ENCODE measurements around the gene CNTNAP2. TPM values are rescaled to one million over a fixed set of nuclear protein-coding genes. Genes with fewer than 3 reads are reported as not detected.

CNTNAP2 gene
- total RNA-seq, 2 experiments from 2014 or later = not detected

DNA sequence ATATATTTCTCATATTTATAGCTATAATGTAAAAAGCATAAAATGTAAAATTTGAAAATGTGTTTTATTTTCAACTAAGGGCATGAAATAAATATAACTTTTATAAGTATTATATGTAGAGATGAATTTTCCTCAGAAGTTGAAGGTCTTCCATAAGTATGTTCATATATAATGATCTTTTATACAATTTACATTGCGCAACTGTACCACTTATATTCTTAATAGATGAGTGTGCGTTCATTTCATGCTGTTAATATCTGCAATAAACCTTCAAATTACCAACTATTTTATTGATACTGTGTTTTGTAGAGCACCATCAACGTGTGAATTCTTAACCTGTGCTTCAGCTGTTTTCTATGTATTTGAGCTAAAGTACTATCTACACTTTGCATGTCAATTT, 285.3 kb downstream of the CNTNAP2 start:
- Mint-ChIP-seq H3K4me1 (ENCODE audit: low read depth) (no peaks in the 10 kb centered on the region), H3K27ac (no peak overlapping the region), H3K9me3 (ENCODE audit: insufficient read depth) (peaks cover 26% of the 10 kb centered on the region), H3K27me3 (ENCODE audit: low read depth) (no peaks in the 10 kb centered on the region), H3K4me3 (no peak overlapping the region), H3K36me3 (ENCODE audit: low read depth) (no peaks in the 10 kb centered on the region)
- ATAC-seq = no peak
- DNase-seq = no peak
- POLR2A ChIA-PET = no interaction called here
- CTCF ChIA-PET = no interaction called here

- H3K4me3 Mint-ChIP-seq = no peak overlapping the region
- H3K4me1 Mint-ChIP-seq (ENCODE audit: low read depth) = no peaks in the 10 kb centered on the region
- H3K36me3 Mint-ChIP-seq (ENCODE audit: low read depth) = no peaks in the 10 kb centered on the region
- H3K27ac Mint-ChIP-seq = no peak overlapping the region
- CTCF ChIA-PET = no interaction called here
- POLR2A ChIA-PET = no interaction called here
- H3K27me3 Mint-ChIP-seq (ENCODE audit: low read depth) = no peaks in the 10 kb centered on the region
- no peak for ATAC-seq
- no peak for DNase-seq
- peaks cover 22% of the 10 kb centered on the region for H3K9me3 Mint-ChIP-seq (ENCODE audit: insufficient read depth)
Observed at GRCh38 chr7:146405737-146406136, 289.1 kb downstream of the CNTNAP2 start.

GRCh38 chr7:146411975-146412374, 295.4 kb downstream of the CNTNAP2 start:
- ATAC-seq (no peak), DNase-seq (no peak)
- no peaks in the 10 kb centered on the region for H3K36me3 Mint-ChIP-seq (ENCODE audit: low read depth)
- ChIA-PET CTCF (no interaction called here), POLR2A (no interaction called here)
- H3K27me3 Mint-ChIP-seq (ENCODE audit: low read depth) = no peaks in the 10 kb centered on the region
- H3K4me1 Mint-ChIP-seq (ENCODE audit: low read depth) = no peaks in the 10 kb centered on the region
- H3K27ac Mint-ChIP-seq = no peak overlapping the region
- no peak overlapping the region for H3K4me3 Mint-ChIP-seq
- peaks cover 7% of the 10 kb centered on the region for H3K9me3 Mint-ChIP-seq (ENCODE audit: insufficient read depth)

DNA sequence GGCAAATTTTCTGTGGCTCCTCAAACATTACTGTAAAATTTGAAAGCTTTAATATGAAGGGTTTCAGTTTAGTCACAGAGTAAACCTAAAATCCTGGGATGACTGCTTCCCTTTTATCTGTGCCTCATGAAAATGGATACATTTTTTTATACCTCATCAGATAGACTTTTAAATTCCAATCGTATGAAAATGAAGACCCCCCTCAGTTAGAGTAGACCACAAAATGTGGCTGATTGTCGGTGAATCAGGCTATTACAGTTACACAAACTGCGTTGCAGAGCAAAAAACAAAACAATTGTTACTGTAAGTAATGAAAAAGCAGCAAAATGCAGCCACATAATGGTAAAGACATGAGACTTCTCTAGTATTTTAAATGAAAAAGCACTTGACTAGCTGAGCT, 296.2 kb downstream of the CNTNAP2 start:
- DNase-seq = no peak
- Mint-ChIP-seq H3K27ac (no peak overlapping the region), H3K9me3 (ENCODE audit: insufficient read depth) (peaks cover 7% of the 10 kb centered on the region), H3K27me3 (ENCODE audit: low read depth) (no peaks in the 10 kb centered on the region), H3K36me3 (ENCODE audit: low read depth) (no peaks in the 10 kb centered on the region), H3K4me3 (no peak overlapping the region), H3K4me1 (ENCODE audit: low read depth) (no peaks in the 10 kb centered on the region)
- ChIA-PET POLR2A (no interaction called here), CTCF (no interaction called here)
- no peak for ATAC-seq

DNA sequence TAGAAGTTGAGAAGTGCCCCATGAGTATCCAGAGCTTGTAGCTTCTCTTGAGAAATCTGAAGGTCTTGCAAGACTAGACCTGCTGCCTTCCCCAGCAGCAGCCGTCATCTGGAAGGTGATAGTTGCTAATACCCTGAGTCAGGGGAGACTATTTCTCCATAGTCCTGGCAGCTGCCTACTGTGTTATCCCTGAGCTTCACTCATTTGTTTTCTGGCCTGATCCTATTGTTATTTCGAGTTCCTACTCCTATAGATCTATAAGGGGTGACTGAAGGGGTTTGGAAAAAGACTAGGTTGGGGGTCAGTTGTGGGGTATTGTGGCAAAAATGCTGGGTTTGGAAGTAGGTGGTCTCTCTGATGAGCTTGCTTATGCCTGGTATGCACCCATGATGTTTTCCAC, 297.8 kb downstream of the CNTNAP2 start:
- no peak for ATAC-seq

DNA sequence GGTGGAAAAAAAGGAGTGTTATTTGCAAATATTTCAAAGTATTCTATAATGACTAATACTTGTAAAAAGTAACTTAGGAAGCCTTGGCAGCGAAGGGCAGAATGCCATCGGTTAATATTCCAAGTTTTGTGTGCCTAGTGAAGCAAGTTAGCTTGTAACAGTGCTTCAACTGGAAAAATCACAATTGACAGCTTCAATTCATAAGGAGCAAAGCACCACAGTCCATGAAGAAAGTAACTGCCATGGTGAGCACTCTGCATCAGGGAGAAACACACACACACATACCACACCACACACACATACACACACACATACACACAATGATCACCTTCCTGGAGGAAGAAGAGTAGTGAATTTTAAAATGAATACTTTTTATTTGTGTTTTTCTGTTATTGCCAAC, 298.3 kb downstream of the CNTNAP2 start:
- H3K9me3 Mint-ChIP-seq (ENCODE audit: insufficient read depth) = peaks cover 6% of the 10 kb centered on the region
- H3K27me3 Mint-ChIP-seq (ENCODE audit: low read depth) = no peaks in the 10 kb centered on the region
- H3K4me1 Mint-ChIP-seq (ENCODE audit: low read depth) = no peaks in the 10 kb centered on the region
- ATAC-seq (no peak), DNase-seq (no peak)
- no peaks in the 10 kb centered on the region for H3K36me3 Mint-ChIP-seq (ENCODE audit: low read depth)
- H3K4me3 Mint-ChIP-seq = no peak overlapping the region
- POLR2A ChIA-PET = no interaction called here
- H3K27ac Mint-ChIP-seq = no peak overlapping the region
- CTCF ChIA-PET = no interaction called here

More for the DNA sequence above, 297.8 kb downstream of the CNTNAP2 start:
- Mint-ChIP-seq H3K36me3 (ENCODE audit: low read depth) (no peaks in the 10 kb centered on the region), H3K9me3 (ENCODE audit: insufficient read depth) (peaks cover 7% of the 10 kb centered on the region), H3K4me1 (ENCODE audit: low read depth) (no peaks in the 10 kb centered on the region), H3K4me3 (no peak overlapping the region), H3K27ac (no peak overlapping the region), H3K27me3 (ENCODE audit: low read depth) (no peaks in the 10 kb centered on the region)
- no peak for DNase-seq
- ChIA-PET CTCF (no interaction called here), POLR2A (no interaction called here)

- POLR2A ChIA-PET = no interaction called here
- Mint-ChIP-seq H3K4me3 (no peak overlapping the region), H3K27ac (no peak overlapping the region), H3K36me3 (ENCODE audit: low read depth) (no peaks in the 10 kb centered on the region), H3K9me3 (ENCODE audit: insufficient read depth) (no peaks in the 10 kb centered on the region), H3K27me3 (ENCODE audit: low read depth) (no peaks in the 10 kb centered on the region), H3K4me1 (ENCODE audit: low read depth) (no peaks in the 10 kb centered on the region)
- ATAC-seq (no peak), DNase-seq (no peak)
- CTCF ChIA-PET = no interaction called here
Observed at GRCh38 chr7:146417176-146417575, 300.6 kb downstream of the CNTNAP2 start.

DNA sequence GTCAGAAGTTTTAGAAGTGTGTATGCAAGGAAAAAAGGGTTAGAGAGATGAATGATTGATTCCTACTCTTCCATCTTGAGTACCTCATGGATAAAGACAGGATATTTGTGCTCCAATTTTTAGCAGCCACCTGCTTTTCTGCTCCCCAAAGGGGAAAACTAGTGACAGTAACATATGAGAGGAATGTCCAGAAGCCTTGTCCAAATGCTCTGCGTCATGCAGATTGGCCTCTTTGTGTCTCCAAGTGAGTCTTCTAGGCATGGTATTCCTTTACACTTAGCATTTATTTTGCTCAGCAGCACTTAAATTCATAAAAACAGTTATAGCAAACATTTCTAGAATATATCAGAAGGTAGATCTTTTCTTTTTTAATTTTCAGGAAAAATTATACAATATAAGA, 306.8 kb downstream of the CNTNAP2 start:
- no peak overlapping the region for H3K27ac Mint-ChIP-seq

DNA sequence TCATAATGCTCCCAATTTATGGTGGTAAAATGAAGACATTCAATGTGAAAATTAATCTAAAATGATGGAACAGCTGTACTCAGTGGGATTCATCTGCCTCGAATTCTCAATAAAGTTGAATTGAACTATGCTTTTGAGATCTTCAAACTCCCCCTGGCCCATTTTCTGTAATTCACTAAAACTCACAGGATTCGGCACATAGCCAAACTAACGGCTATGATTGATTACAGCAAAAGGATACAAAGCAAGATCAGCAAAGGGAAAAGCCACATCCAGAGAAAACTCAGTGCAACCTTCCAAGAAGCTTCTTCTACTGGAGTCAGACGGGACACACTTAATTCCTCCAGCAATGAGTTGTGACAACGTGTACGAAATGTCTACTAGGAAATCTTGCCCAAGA, 307.5 kb downstream of the CNTNAP2 start:
- DNase-seq (no peak), ATAC-seq (no peak)
- H3K27me3 Mint-ChIP-seq (ENCODE audit: low read depth) = no peaks in the 10 kb centered on the region
- ChIA-PET CTCF (no interaction called here), POLR2A (no interaction called here)
- no peaks in the 10 kb centered on the region for H3K36me3 Mint-ChIP-seq (ENCODE audit: low read depth)
- H3K9me3 Mint-ChIP-seq (ENCODE audit: insufficient read depth) = peaks cover 10% of the 10 kb centered on the region
- H3K4me3 Mint-ChIP-seq = no peak overlapping the region
- H3K27ac Mint-ChIP-seq = no peak overlapping the region
- no peaks in the 10 kb centered on the region for H3K4me1 Mint-ChIP-seq (ENCODE audit: low read depth)

More for the DNA sequence above, 306.8 kb downstream of the CNTNAP2 start:
- no peak for ATAC-seq
- POLR2A ChIA-PET = no interaction called here
- Mint-ChIP-seq H3K4me1 (ENCODE audit: low read depth) (no peaks in the 10 kb centered on the region), H3K4me3 (no peak overlapping the region), H3K9me3 (ENCODE audit: insufficient read depth) (peaks cover 10% of the 10 kb centered on the region), H3K27me3 (ENCODE audit: low read depth) (no peaks in the 10 kb centered on the region), H3K36me3 (ENCODE audit: low read depth) (no peaks in the 10 kb centered on the region)
- DNase-seq = no peak
- CTCF ChIA-PET = no interaction called here

GRCh38 chr7:146433501-146433900, 316.9 kb downstream of the CNTNAP2 start:
- Mint-ChIP-seq H3K9me3 (ENCODE audit: insufficient read depth) (no peaks in the 10 kb centered on the region), H3K4me1 (ENCODE audit: low read depth) (no peaks in the 10 kb centered on the region), H3K4me3 (no peak overlapping the region), H3K27me3 (ENCODE audit: low read depth) (no peaks in the 10 kb centered on the region), H3K36me3 (ENCODE audit: low read depth) (no peaks in the 10 kb centered on the region), H3K27ac (no peak overlapping the region)
- CTCF ChIA-PET = no interaction called here
- DNase-seq (no peak), ATAC-seq (no peak)
- POLR2A ChIA-PET = no interaction called here

DNA sequence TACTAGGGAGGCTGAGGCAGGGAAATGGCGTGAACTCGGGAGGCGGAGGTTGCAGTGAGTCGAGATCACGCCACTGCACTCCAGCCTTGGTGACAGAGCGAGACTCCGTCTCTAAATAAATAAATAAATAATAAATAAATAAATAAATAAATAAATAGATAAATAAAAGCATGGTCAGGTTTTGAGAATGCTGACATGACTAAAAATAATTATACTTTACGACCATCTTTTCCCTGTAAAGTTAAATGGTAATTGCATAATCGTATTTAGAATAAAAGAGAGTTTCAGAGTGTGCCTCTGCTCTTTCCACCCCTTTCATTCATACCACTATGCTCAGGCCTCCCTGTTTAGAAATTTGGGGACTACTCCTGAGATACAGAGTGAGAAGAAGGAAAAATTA, 326.5 kb downstream of the CNTNAP2 start:
- Mint-ChIP-seq H3K27ac (no peak overlapping the region), H3K4me3 (no peak overlapping the region), H3K27me3 (ENCODE audit: low read depth) (no peaks in the 10 kb centered on the region), H3K36me3 (ENCODE audit: low read depth) (no peaks in the 10 kb centered on the region), H3K9me3 (ENCODE audit: insufficient read depth) (no peaks in the 10 kb centered on the region), H3K4me1 (ENCODE audit: low read depth) (no peaks in the 10 kb centered on the region)
- ChIA-PET POLR2A (no interaction called here), CTCF (no interaction called here)
- DNase-seq = no peak
- ATAC-seq = no peak

DNA sequence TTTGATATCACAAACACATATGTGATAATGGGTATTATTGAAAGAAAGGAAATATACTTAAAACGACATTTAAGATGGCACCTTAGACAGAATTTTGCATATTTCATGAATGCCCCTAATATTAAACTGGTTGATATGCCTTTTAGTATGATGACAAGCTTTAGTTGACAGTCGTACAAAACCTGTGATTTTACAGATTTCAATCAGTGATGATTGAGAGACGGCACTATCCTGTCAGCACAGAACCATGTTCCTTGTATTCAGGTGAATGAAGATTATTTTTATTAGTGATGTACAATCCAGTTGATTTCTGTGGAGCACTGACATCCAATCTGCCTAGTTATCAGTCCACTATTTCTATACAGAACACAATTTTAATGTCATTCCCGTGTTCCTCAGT, 333.0 kb downstream of the CNTNAP2 start:
- ATAC-seq (no peak), DNase-seq (no peak)
- POLR2A ChIA-PET = no interaction called here
- Mint-ChIP-seq H3K27me3 (ENCODE audit: low read depth) (no peaks in the 10 kb centered on the region), H3K4me3 (no peak overlapping the region), H3K4me1 (ENCODE audit: low read depth) (no peaks in the 10 kb centered on the region), H3K36me3 (ENCODE audit: low read depth) (no peaks in the 10 kb centered on the region), H3K9me3 (ENCODE audit: insufficient read depth) (peaks cover 3% of the 10 kb centered on the region), H3K27ac (no peak overlapping the region)
- CTCF ChIA-PET = no interaction called here

GRCh38 chr7:146455091-146455655, 338.6 kb downstream of the CNTNAP2 start:
- Mint-ChIP-seq H3K4me3 (no peak overlapping the region), H3K27me3 (ENCODE audit: low read depth) (no peaks in the 10 kb centered on the region), H3K4me1 (ENCODE audit: low read depth) (no peaks in the 10 kb centered on the region), H3K9me3 (ENCODE audit: insufficient read depth) (peaks cover 3% of the 10 kb centered on the region), H3K27ac (no peak overlapping the region), H3K36me3 (ENCODE audit: low read depth) (no peaks in the 10 kb centered on the region)
- no peak for ATAC-seq
- ChIA-PET CTCF (no interaction called here), POLR2A (no interaction called here)
- no peak for DNase-seq
